Measurements from ENCODE around the gene FPR2. TPM values are rescaled to one million over a fixed set of nuclear protein-coding genes. Genes with fewer than 3 reads are reported as not detected.

FPR2 gene
- total and polyA plus RNA-seq, 9 of the 15 experiments (the other 6 are each of a cell fraction or from before 2014, with no cell fraction given), result 0.03 to 0.15 (median 0.07) TPM; not detected in 6

DNA sequence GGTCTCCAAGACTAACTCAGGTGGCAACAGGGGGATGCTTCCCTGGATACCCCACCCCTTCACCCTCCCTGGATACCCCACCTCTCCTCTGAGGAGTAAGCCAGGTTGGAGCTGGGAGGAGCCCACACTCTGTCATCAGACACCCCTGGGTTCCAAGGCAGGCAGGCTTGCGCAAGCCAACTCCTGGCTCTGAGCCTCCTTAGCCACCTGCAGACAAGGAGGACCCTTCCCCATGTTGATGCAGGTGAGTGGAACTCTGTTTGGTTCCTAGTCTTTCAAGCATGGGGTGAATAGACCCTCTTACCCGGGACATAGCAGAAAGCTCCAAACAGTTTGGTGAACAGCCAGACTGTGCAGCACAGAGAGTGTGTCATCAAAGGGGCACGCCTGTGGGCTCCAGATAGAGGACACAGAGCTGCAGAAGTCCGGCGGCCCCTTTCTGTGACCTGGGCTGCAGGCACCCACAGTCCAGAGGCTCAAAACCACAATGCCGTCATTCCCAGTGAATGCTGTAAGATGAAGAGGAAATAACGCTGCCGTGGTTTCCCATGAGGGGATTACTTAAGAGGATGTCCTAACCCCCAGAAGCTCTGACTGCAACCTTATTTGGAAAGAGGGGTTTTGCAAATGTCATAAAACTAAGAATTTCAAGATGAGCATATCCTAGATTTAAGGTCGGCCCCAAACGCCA, 25.1 kb upstream of the FPR2 start:
- intact Hi-C loops (cut with micrococcal nuclease), result no loop called here
- Histone ChIP-seq H3K9me3 (replicated peaks; ENCODE audit: control insufficient read depth, insufficient read depth, low read depth, low read length) (no peaks in the 10 kb centered on the region), H2AFZ (ENCODE audit: low read depth, low read length) (no peak overlapping the region), H3K79me2 (ENCODE audit: control insufficient read depth, insufficient read depth, low read length) (no peaks in the 10 kb centered on the region), H3K36me3 (ENCODE audit: control insufficient read depth, insufficient read depth, low read length) (no peaks in the 10 kb centered on the region), H3K4me1 (replicated peaks in 1 of 2; ENCODE audit: control insufficient read depth in 2 of 2, insufficient read depth in 2 of 2, low read length in 2 of 2) (peaks cover 7 to 21% of the 10 kb centered on the region in 2 experiments; a peak in 4 of 5 replicates), H3K27ac (ENCODE audit: extremely low read depth, low read depth, low read length) (no peak overlapping the region), H3K9me1 (ENCODE audit: control insufficient read depth, insufficient read depth, low read length) (no peaks in the 10 kb centered on the region), H4K20me1 (replicated peaks; ENCODE audit: control insufficient read depth, insufficient read depth, low read length) (no peaks in the 10 kb centered on the region; the same call in 1 of the 2 replicates), H3K9ac (ENCODE audit: insufficient read depth in 1 of 2, low read depth in 2 of 2, low read length in 2 of 2) (no peak overlapping the region), H3K4me2 (ENCODE audit: insufficient read depth, low read length) (peak overlapping the region; percentile 18), H3K27me3 (ENCODE audit: control insufficient read depth in 2 of 2, insufficient read depth in 2 of 2, low read length in 2 of 2) (peaks cover 0 to 33% of the 10 kb centered on the region in 2 experiments; a peak in 3 of 5 replicates), H3K4me3 (no peak overlapping the region)
- DNase-seq (ENCODE audit: extremely low read depth in 1 of 4, low spot score in 3 of 4), result peak in 2 of 4 experiments; percentile 45 to 68
- FAIRE-seq, result peak; percentile 15
- CTCF ChIA-PET (ENCODE audit: low intra/inter-chr PET ratio), result no interaction called here
- in situ Hi-C loops (cut with MboI), result no loop called here
- BruUV-seq (replicated peaks), result no TSS peak
- WGBS (ENCODE audit: insufficient coverage, low coverage, missing lambda C conversion rate), result 7% methylated on average over 10 of the region's 10 CpGs
- POLR2A ChIA-PET, result interaction anchor here (0.9 kb wide), 1 partner anchor 15 kb away, joined by 3 read pairs; no protein-coding TSS in a partner anchor
- peak; percentile 67 for ATAC-seq
- TF ChIP-seq, protein P1, sequence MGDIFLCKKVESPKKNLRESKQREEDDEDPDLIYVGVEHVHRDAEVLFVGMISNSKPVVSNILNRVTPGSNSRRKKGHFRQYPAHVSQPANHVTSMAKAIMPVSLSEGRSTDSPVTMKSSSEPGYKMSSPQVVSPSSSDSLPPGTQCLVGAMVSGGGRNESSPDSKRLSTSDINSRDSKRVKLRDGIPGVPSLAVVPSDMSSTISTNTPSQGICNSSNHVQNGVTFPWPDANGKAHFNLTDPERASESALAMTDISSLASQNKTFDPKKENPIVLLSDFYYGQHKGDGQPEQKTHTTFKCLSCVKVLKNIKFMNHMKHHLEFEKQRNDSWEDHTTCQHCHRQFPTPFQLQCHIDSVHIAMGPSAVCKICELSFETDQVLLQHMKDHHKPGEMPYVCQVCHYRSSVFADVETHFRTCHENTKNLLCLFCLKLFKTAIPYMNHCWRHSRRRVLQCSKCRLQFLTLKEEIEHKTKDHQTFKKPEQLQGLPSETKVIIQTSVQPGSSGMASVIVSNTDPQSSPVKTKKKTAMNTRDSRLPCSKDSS (IDR thresholded peaks at IDR 0.05; ENCODE audit: low read depth, partially characterized antibody), result no peak
- TF ChIP-seq BRF1 (IDR thresholded peaks at IDR 0.05; ENCODE audit: borderline replicate concordance, extremely low read depth, insufficient read length), result no peak
- TF ChIP-seq RAD21 (CRISPR knock-in tag; conservative IDR thresholded peaks at IDR 0.05 in 1 of 2, IDR thresholded peaks at IDR 0.05 in 1 of 2), result no peak
- TF ChIP-seq TEAD4 (IDR thresholded peaks at IDR 0.05; ENCODE audit: low read length), result peak; percentile 30; the same call in 1 of the 2 replicates
- TF ChIP-seq TEAD4 (CRISPR knock-in tag; IDR thresholded peaks at IDR 0.05; ENCODE audit: borderline replicate concordance), result no peak
- TF ChIP-seq HMG20A (CRISPR knock-in tag; conservative IDR thresholded peaks at IDR 0.05), result no peak
- no peak for TF ChIP-seq MBD2 (IDR thresholded peaks at IDR 0.05; ENCODE audit: borderline replicate concordance, low read depth)
- TF ChIP-seq TRIM24 (IDR thresholded peaks at IDR 0.05), result peak in 1 of 2 experiments; percentile 11; a peak in 1 of 4 replicates
- TF ChIP-seq ADNP (tag; IDR thresholded peaks at IDR 0.05), result no peak
- TF ChIP-seq MYBL2 (IDR thresholded peaks at IDR 0.05; ENCODE audit: low read depth), result no peak
- TF ChIP-seq MYBL2 (CRISPR knock-in tag; IDR thresholded peaks at IDR 0.05; ENCODE audit: borderline replicate concordance), result no peak
- no peak for TF ChIP-seq ZNF212 (CRISPR knock-in tag; IDR thresholded peaks at IDR 0.05)
- TF ChIP-seq, protein P2, sequence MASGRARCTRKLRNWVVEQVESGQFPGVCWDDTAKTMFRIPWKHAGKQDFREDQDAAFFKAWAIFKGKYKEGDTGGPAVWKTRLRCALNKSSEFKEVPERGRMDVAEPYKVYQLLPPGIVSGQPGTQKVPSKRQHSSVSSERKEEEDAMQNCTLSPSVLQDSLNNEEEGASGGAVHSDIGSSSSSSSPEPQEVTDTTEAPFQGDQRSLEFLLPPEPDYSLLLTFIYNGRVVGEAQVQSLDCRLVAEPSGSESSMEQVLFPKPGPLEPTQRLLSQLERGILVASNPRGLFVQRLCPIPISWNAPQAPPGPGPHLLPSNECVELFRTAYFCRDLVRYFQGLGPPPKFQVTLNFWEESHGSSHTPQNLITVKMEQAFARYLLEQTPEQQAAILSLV (tag; IDR thresholded peaks at IDR 0.05), result no peak
- no peak for TF ChIP-seq ZNF12 (CRISPR knock-in tag; IDR thresholded peaks at IDR 0.05)
- TF ChIP-seq MAX (CRISPR knock-in tag; IDR thresholded peaks at IDR 0.05), result 0 out of 2 replicates have a peak, but pooled peaks have one; percentile 40
- TF ChIP-seq ZNF589 (CRISPR knock-in tag; IDR thresholded peaks at IDR 0.05; ENCODE audit: low read depth), result no peak
- TF ChIP-seq FOXJ3 (CRISPR knock-in tag; IDR thresholded peaks at IDR 0.05), result no peak
- TF ChIP-seq ZNF695 (CRISPR knock-in tag; IDR thresholded peaks at IDR 0.05), result no peak
- no peak for TF ChIP-seq ZNF584 (CRISPR knock-in tag; IDR thresholded peaks at IDR 0.05; ENCODE audit: low read depth)
- no peak for TF ChIP-seq ZNF431 (CRISPR knock-in tag; IDR thresholded peaks at IDR 0.05)
- TF ChIP-seq SNAPC5 (CRISPR knock-in tag; IDR thresholded peaks at IDR 0.05), result no peak

Data from K562 (cell line).